GM18520 (cell line): ENCODE results near the gene NRXN3.

Experiments
- ATAC-seq: cut with Tn5 transposase; IDR thresholded peaks from one replicate; pipeline ENCODE4 v1.9.1; 2021; ENCODE audit not compliant: unreplicated experiment

NRXN3 gene

GRCh38 chr14:79180656-79181055, 1010.5 kb downstream of the NRXN3 start:
- ATAC-seq: no peak

- ATAC-seq: no peak
Observed at GRCh38 chr14:79186523-79186922, 1016.4 kb downstream of the NRXN3 start.

GRCh38 chr14:79193689-79194477, 1023.7 kb downstream of the NRXN3 start:
- ATAC-seq: no peak

DNA sequence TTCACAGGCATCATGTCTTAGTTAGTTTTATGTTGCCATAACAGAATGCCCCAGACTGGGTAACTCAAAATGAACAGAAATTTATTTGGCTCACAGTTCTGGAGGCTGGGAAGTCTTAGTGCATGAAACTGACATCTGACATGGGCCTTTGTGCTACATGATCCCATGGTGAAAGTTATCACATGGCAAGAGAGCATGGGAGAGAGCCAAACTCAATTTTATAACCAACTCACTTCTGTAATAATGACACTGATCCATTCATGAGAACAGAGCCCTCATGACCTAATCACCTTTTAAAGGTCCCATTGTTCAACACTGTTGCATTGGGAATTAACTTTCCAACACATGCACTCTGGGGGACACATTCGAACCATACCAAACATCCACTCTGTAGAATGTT, 1026.0 kb downstream of the NRXN3 start:
- ATAC-seq: no peak

- ATAC-seq: no peak
Observed at GRCh38 chr14:79197516-79197915, 1027.3 kb downstream of the NRXN3 start.

GRCh38 chr14:79199217-79199616, 1029.0 kb downstream of the NRXN3 start:
- no peak for ATAC-seq

DNA sequence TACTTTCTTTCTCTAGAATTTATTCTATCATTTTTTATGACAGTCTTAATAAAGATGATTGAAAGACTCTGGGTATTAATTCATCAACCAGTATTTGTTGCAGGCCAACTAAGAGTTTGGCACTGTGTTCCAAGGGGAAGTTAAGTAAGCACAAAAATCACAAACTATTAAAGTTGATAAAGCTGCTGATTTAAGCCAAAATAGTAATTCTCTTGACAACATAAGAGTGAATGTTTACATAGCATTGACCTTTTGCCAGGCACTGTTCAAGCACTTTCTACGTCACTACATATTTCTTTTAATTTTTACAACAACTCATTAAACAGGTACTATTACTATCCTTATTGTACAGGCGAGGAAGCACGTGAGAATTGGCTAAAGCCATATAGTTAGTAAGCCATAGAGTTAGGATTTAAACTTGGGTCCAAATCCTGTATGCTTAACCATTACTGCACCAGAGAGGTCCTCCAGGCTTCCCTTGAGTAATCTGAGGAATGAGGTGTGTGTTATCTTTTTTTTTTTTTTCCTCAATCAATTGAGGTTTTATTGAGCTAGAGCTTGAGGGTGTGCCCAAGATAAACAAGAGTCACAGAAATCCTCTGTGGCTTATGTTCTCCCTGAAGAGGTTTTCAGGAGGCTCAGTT, 1031.5 kb downstream of the NRXN3 start:
- ATAC-seq: no peak

GRCh38 chr14:79204591-79204990, 1034.4 kb downstream of the NRXN3 start:
- no peak for ATAC-seq

GRCh38 chr14:79209418-79209817, 1039.2 kb downstream of the NRXN3 start:
- ATAC-seq: no peak

- no peak for ATAC-seq
Observed at GRCh38 chr14:79225815-79226214, 1055.6 kb downstream of the NRXN3 start.

DNA sequence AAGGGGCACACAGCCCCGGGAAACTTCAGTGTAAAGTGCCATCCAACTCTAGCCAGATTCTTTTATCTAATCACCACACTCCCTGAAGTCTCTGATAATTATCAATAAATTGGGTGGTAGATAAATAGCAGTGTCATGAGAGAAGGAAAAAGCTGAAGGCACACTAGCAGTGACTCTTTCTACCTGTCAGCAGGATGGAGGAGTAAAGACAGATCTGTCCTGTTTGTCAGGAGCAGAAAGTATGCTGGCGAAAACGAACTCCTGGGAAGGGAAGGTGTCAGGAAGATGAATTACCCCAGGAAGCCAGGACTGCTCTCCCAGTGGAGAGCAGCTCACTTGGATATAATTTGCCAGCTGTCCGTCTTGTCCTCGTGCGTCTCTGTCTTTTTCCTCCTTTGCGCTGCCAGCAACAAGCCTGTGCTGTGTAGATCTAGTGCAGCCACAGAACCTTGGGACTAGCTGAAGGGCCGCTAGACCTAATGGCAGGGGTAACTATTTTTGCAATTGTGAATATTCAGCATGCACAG, 1059.3 kb downstream of the NRXN3 start:
- ATAC-seq: no peak

- no peak for ATAC-seq
Observed at GRCh38 chr14:79242666-79243065, 1072.5 kb downstream of the NRXN3 start.

GRCh38 chr14:79246173-79246572, 1076.0 kb downstream of the NRXN3 start:
- ATAC-seq: no peak

DNA sequence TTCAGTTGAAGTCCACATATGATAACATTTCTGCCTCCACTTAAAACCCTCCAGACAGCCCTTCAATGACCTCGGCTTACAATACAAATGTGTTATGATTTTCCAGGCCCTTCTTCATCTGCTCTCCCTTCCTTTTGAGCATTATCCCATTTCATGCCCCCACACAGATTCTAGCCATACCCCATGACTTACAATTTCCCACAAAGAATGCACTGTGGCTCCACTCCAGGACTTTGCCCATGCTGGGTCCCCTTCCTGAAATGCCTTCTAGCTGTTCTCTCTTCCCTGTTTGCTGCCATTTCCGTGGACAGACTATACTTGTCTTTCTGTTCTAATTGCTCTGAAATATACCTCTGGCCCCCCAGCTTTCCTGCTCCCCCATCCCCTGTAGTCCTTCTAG, 1078.0 kb downstream of the NRXN3 start:
- no peak for ATAC-seq

DNA sequence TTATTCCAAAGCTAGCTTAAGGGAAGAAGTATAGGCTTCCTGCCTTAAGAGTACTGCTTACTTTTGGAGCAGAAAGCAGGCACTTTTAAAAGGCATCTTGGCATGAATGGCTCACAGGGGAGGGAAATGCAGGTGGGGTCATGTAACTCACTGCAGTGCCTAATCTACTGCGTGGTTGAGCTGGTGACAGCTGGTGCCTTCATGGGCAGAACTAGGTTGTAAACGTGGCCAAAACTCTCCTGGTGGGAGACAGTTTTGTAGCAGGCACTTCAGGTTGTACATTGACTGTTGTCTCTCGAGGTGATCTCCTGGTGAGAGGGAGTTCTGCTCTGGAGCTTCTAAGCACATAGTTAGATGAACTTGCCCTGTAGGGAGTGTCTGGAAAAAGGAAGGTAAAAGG, 1078.6 kb downstream of the NRXN3 start:
- no peak for ATAC-seq

DNA sequence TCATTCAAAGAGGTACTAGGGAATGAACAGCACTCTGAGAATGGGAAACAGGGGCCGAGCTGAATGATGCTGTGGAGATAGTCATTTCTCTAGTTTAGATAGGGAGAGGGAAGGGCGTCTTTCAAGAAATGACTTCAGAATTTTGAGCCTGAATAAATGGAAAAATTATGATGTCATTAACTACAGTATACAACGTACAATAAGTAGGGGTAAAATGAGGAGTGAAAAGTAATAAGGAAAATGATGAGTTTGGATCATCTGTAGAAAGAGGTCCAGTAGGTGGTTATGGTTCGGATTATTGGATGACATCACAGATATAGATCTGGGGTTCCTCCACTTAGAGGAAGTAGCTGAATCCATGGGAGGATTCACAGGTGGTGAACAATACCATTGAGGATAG, 1081.1 kb downstream of the NRXN3 start:
- no peak for ATAC-seq

DNA sequence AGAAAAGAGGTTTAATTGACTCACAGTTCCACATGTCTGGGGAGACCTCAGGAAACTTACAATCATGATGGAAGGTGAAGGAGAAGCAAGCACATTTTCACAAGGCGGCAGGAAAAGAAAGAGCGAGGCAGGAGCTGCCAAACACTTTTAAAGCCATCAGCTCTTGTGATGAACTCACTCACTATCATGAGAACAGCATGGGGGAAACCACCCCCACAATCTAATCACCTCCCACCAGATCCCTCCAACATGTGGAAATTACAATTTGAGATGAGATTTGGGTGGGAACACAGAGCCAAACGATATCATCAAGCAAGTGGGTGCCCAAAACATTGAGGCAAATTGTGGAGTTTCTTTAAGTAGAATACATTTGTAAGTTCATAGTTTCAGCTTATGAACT, 1083.4 kb downstream of the NRXN3 start:
- ATAC-seq: no peak

DNA sequence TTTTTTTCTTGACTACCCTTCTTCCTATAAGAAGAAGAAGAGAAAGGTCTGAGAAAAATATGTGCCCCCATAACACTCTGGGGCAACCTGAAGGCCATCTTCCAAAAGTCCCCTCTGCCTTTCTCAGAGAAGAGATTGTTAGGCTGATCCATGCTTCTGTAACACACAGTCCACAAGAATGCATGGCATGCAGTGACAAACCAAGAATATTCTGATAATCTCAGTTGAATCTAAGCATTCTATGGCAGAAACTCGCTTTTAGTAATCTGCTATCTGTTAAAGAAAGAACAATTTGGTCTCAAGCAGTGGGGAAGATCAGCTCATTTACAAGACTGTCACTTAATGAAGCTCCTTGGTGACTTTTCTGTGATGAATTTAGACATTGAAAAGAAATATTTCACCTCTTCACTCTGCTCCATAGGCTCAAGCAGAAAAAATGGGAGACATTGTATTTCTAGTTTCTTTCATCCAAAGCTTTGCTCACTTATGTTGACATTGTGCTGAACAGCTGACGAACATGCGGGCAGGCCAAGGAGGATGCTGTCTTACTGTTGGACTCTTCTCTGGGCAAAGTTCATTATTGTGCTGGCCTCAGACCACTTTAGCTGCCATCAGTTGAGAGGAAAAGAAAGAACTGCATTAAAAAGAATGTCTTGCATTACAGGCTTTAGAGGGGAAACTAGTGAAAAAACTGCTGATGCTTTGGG, 1084.0 kb downstream of the NRXN3 start:
- no peak for ATAC-seq

- no peak for ATAC-seq
Observed at GRCh38 chr14:79256380-79256779, 1086.2 kb downstream of the NRXN3 start.

GRCh38 chr14:79260406-79260805, 1090.2 kb downstream of the NRXN3 start:
- no peak for ATAC-seq

- no peak for ATAC-seq
Observed at GRCh38 chr14:79265366-79265946, 1095.3 kb downstream of the NRXN3 start.
